Sigmoid colon (tissue), 7 donors: ENCODE measurements around the gene ALG3. TPM values are rescaled to one million over a fixed set of nuclear protein-coding genes. Genes with fewer than 3 reads are reported as not detected.
A peak's percentile ranks its signal among the peaks of the same experiment; 100 is the strongest.

Experiments
- DNase-seq: peaks from one replicate; pipeline ENCODE4 v3.0.0-alpha.2; 2019
- H3K27ac ChIP-seq, 4 donors: fragments of 200-600 bp; sonication (generic); one replicate each; pipeline ENCODE4 v1.5.1; 2016 to 2019; ENCODE audit warnings: mild to moderate bottlenecking in 1 of 4
- H3K27me3 ChIP-seq, 3 donors: fragments of 200-600 bp; sonication (generic); one replicate each; pipeline ENCODE4 v1.5.1; 2019; ENCODE audit warnings: mild to moderate bottlenecking in 1 of 3
- H3K36me3 ChIP-seq, 4 donors: fragments of 200-600 bp; sonication (generic); one replicate each; pipeline ENCODE4 v1.5.1; 2016 to 2019
- H3K4me1 ChIP-seq, 4 donors: fragments of 200-600 bp; sonication (generic); one replicate each; pipeline ENCODE4 v1.5.1; 2017 to 2019
- H3K4me3 ChIP-seq, 4 donors: fragments of 200-600 bp; sonication (generic); one replicate each; pipeline ENCODE4 v1.5.1; 2017 to 2019; ENCODE audit warnings: mild to moderate bottlenecking in 2 of 4, moderate library complexity in 1 of 4
- H3K9me3 ChIP-seq, 4 donors: fragments of 200-600 bp in 3 of 4; sonication (generic) in 3 of 4; one replicate each; pipeline versions ENCODE4 v1.5.1 to v1.6.1; 2013 to 2019
- EP300 ChIP-seq, 4 donors: sonication (generic); formaldehyde crosslinking; IDR thresholded peaks; one replicate each; pipeline ENCODE4 v1.6.1; 2017; ENCODE audit warnings: antibody characterized with exemption in 4 of 4
- POLR2A ChIP-seq, 2 donors: fragments of 450-650 bp; IDR thresholded peaks; one replicate each; pipeline ENCODE4 v1.6.1; 2016; ENCODE audit warnings: antibody characterized with exemption in 2 of 2, mild to moderate bottlenecking in 2 of 2, moderate library complexity in 2 of 2
- POLR2AphosphoS5 ChIP-seq, 4 donors: sonication (generic); formaldehyde crosslinking; IDR thresholded peaks; one replicate each; pipeline ENCODE4 v1.6.1; 2017; ENCODE audit warnings: antibody characterized with exemption in 4 of 4
- WGBS, 2 donors: extraction: QIAGEN DNeasy Blood & Tissue Kit; methylation state at CpG; one replicate each; pipeline ENCODE4 v1.1.7; 2013; 5-methylcytosine and 5-hydroxymethylcytosine counted together
- intact Hi-C: fragments of 100-400 bp; cut with DNase I; formaldehyde crosslinking; loops from one replicate; pipeline ENCODE4 v1.15.1; 2023
- polyA plus RNA-seq, 3 donors: library from polyadenylated mRNA; stranded (reverse); fragments of 200-250 nt; gene quantifications; one replicate each; pipeline ENCODE4 v1.2.3, GENCODE V29; 2013
- total RNA-seq, 4 donors: library from RNA; depleted of rRNA; stranded (reverse); fragments of >200 nt; gene quantifications; one replicate each; pipeline ENCODE4 v1.1.0, GENCODE V29; 2016
- TF ChIP-seq, protein P1 (sequence below), 4 experiments: fragments of 450-650 bp in 3 of 4; fragments of 200-600 bp in 1 of 4; IDR thresholded peaks; one replicate each; pipeline ENCODE4 v1.5.1; 2016 to 2019; ENCODE audit warnings: antibody characterized with exemption in 4 of 4, mild to moderate bottlenecking in 3 of 4, moderate library complexity in 2 of 4
- donor health status: healthy with polysubstance abuse.
- donor health status: Bipolar disorder and iron deficiency.
- donor health status: healthy.

ALG3 gene
- total and polyA plus RNA-seq, 7 donors = 9.9 to 46.8 (median 36.0) TPM

GRCh38 chr3:184291044-184291737 lies 42.4 kb upstream of the ALG3 start:
- TF ChIP-seq, protein P1, sequence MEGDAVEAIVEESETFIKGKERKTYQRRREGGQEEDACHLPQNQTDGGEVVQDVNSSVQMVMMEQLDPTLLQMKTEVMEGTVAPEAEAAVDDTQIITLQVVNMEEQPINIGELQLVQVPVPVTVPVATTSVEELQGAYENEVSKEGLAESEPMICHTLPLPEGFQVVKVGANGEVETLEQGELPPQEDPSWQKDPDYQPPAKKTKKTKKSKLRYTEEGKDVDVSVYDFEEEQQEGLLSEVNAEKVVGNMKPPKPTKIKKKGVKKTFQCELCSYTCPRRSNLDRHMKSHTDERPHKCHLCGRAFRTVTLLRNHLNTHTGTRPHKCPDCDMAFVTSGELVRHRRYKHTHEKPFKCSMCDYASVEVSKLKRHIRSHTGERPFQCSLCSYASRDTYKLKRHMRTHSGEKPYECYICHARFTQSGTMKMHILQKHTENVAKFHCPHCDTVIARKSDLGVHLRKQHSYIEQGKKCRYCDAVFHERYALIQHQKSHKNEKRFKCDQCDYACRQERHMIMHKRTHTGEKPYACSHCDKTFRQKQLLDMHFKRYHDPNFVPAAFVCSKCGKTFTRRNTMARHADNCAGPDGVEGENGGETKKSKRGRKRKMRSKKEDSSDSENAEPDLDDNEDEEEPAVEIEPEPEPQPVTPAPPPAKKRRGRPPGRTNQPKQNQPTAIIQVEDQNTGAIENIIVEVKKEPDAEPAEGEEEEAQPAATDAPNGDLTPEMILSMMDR (IDR thresholded peaks at IDR 0.05) = no peak
- no peak for TF ChIP-seq POLR2AphosphoS5 (IDR thresholded peaks at IDR 0.05)
- no peak for TF ChIP-seq POLR2A (IDR thresholded peaks at IDR 0.05)
- no peak for TF ChIP-seq EP300 (IDR thresholded peaks at IDR 0.05)
- H3K27me3 ChIP-seq = peaks cover 0 to 19% (median 0%) of the 10 kb centered on the region in 3 donors
- no peaks in the 10 kb centered on the region for H3K9me3 ChIP-seq
- intact Hi-C loops = no loop called here
- H3K27ac ChIP-seq = no peak overlapping the region
- H3K36me3 ChIP-seq = no peaks in the 10 kb centered on the region
- H3K4me1 ChIP-seq = no peaks in the 10 kb centered on the region
- no peak for DNase-seq
- WGBS, 2 donors = 88 to 89% methylated on average over 22 of the region's 22 CpGs
- H3K4me3 ChIP-seq = no peak overlapping the region

GRCh38 chr3:184290331-184290730 lies 41.6 kb upstream of the ALG3 start:
- intact Hi-C loops = no loop called here

GRCh38 chr3:184289426-184289938 lies 40.7 kb upstream of the ALG3 start:
- Histone ChIP-seq H3K4me1 (no peaks in the 10 kb centered on the region), H3K27me3 (peaks cover 0 to 19% (median 0%) of the 10 kb centered on the region in 3 donors), H3K36me3 (no peaks in the 10 kb centered on the region), H3K9me3 (no peaks in the 10 kb centered on the region), H3K27ac (no peak overlapping the region), H3K4me3 (no peak overlapping the region)
- intact Hi-C loops = no loop called here
- no peak for TF ChIP-seq POLR2A (IDR thresholded peaks at IDR 0.05)
- TF ChIP-seq POLR2AphosphoS5 (IDR thresholded peaks at IDR 0.05) = no peak
- TF ChIP-seq, protein P1 (IDR thresholded peaks at IDR 0.05) = peak in 3 of 4 experiments; percentile 30 to 51 (median 37)
- no peak for TF ChIP-seq EP300 (IDR thresholded peaks at IDR 0.05)
- DNase-seq = no peak
- WGBS, 2 donors = 4 to 14% methylated on average over 10 of the region's 10 CpGs

More at GRCh38 chr3:184290331-184290730, 41.6 kb upstream of the ALG3 start:
- Histone ChIP-seq H3K4me3 (no peak overlapping the region), H3K36me3 (no peaks in the 10 kb centered on the region), H3K4me1 (no peaks in the 10 kb centered on the region), H3K27ac (no peak overlapping the region), H3K27me3 (peaks cover 0 to 19% (median 0%) of the 10 kb centered on the region in 3 donors), H3K9me3 (no peaks in the 10 kb centered on the region)
- WGBS, 2 donors = 88 to 94% methylated on average over 10 of the region's 10 CpGs
- TF ChIP-seq POLR2AphosphoS5 (IDR thresholded peaks at IDR 0.05) (no peak), EP300 (IDR thresholded peaks at IDR 0.05) (no peak), POLR2A (IDR thresholded peaks at IDR 0.05) (no peak)
- TF ChIP-seq, protein P1 (IDR thresholded peaks at IDR 0.05) = no peak
- DNase-seq = no peak

DNA sequence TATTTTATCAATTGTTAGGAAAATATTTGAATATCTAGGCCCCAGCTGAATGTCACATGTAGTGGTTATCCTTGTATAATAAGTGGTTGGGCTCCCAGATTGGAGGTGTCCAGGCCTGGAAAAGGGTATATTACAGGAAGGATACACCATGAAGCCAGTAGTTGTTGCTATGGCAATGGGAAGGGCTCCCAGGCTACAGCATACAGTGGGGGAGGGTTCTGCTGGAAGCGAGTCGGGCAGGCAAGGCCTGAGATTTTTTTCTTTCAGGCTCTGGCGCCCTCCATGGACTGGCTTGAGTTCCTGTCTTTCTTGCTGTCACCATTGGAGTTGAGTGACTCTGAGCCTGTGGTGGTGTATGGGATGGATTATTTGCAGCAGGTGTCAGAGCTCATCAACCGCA lies 35.9 kb upstream of the ALG3 start:
- 16 to 31% methylated on average over 4 of the region's 4 CpGs for WGBS, 2 donors

More for the DNA sequence above, 35.9 kb upstream of the ALG3 start:
- Histone ChIP-seq H3K27me3 (peaks cover 0 to 19% (median 0%) of the 10 kb centered on the region in 3 donors), H3K36me3 (no peaks in the 10 kb centered on the region), H3K9me3 (no peaks in the 10 kb centered on the region), H3K4me1 (no peaks in the 10 kb centered on the region), H3K27ac (no peak overlapping the region), H3K4me3 (no peak overlapping the region)
- no peak for DNase-seq
- intact Hi-C loops = no loop called here
- no peak for TF ChIP-seq EP300 (IDR thresholded peaks at IDR 0.05)
- TF ChIP-seq, protein P1 (IDR thresholded peaks at IDR 0.05) = no peak
- no peak for TF ChIP-seq POLR2AphosphoS5 (IDR thresholded peaks at IDR 0.05)
- TF ChIP-seq POLR2A (IDR thresholded peaks at IDR 0.05) = no peak
